ENCODE data around the gene PPA2.

Gene PPA2

GRCh38 chr4:105386012-105386411 lies 87.8 kb downstream of the PPA2 start:
- DNase-seq: no peak

- no peak for DNase-seq
Observed at GRCh38 chr4:105374071-105374470, 99.8 kb downstream of the PPA2 start.

DNA sequence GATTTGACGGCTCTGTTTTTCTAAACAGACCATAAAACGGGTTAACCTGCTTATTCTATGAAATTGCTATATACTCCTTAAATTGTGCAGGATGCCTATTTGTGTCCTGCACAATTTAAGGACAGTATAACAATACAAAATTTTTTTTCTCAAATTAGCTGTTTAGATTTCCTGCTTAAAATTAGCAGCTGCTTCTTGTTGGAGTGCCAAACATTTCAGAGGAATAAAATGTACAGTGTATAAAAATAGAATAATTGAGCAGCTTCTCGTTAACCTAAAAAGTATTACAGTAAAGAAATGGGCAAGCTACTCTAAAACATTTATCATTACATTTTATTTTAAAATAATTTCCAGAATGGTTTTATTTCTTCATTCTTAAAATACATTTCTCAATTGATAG lies 100.5 kb downstream of the PPA2 start:
- no peak for DNase-seq

DNA sequence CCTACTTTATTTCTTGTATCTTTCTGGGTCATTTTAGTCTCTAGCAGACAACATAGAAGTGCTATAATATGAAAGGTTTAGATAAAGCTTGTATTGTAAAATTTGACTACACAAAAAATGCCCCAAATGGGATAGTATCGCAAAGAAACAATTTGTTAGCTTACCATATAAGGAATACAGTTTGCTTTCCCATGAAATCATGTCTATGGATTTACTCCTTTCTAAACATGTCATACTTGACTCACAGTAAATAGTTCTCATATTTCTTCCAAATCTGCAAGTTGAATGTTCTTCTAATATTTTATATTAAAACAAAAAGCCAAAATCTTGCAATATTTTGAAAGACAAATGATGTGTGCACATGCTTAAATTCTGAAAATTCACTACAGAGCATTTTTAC lies 103.9 kb downstream of the PPA2 start:
- DNase-seq: peak; percentile 28

DNA sequence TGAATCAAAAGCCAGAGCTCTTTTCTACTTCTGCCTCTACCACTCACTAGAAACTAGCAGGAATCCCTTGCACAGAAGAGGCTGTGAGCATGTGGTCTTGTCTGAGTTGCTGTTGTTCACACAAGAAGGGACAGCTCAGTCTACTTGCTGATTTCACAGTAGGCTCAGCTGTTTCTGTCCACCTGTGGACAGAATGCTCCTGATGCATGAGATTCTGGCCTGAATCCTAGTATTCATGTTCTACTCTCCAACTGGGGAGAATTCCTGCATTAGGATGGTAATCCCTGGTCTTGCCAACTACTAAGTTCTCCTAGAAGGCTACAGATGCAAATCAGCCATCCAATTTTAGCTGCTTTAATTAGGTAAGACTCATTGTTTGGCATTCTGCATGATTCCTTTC lies 112.8 kb downstream of the PPA2 start:
- no peak for DNase-seq

DNA sequence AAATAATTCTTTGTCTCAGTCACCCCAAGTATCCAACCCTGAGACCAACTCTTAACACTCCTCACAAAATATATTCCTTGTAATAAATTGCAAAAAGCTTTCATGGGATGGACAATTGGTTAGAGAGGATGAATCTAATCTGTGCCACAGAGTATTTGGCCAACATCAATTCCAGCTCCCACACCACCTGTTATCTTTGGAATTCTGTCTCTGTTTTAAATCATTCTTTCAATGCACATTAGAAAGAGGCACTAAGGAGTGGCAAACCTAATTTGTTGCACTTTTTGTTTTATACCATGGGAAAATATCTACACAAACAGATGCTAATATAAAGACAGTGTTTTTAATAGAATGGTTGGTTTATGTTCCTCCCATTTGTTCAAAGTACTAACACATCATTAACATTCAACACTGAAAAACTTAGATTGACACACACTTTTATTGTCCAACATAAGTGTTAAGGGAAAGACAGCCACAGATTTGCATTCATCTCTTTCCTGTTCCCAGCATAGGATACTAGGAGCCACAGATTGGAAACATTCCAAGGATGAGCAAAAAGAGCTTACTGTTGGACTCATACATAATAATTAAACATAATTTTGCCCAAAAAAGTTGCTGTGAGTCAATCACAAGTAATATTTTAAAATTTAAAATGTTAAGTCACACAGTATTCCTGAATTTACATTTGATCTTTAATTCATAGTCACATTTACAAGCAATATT lies 116.4 kb downstream of the PPA2 start:
- peak; percentile 5 for DNase-seq

- DNase-seq: no peak
Observed at GRCh38 chr4:105356194-105356593, 117.7 kb downstream of the PPA2 start.

- peak; percentile 18 for DNase-seq
Observed at GRCh38 chr4:105352826-105353225, 121.0 kb downstream of the PPA2 start.

GRCh38 chr4:105351861-105352260 lies 122.0 kb downstream of the PPA2 start:
- no peak for DNase-seq

- DNase-seq: peak; percentile 89
Observed at GRCh38 chr4:105350859-105351490, 122.9 kb downstream of the PPA2 start.

DNA sequence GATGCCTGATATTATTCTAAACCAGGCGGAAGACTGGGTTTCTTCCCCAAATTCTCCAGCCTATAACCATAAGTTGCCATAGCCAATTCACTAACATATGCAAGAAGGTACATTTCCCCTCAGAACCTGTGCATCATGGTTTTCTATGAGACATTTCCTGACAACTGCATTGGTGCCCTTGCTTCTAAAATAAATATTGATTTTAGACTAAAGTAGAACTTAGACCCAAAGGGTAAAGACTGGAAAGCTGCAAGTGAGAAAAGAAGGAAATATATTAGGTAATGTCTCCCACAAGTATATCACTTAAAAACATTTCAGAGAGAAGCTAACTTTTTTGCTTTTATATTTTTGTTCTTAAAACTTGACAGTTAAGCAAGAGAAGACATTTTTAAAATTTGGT lies 125.1 kb downstream of the PPA2 start:
- no peak for DNase-seq

- DNase-seq: no peak
Observed at GRCh38 chr4:105346869-105347268, 127.0 kb downstream of the PPA2 start.

DNA sequence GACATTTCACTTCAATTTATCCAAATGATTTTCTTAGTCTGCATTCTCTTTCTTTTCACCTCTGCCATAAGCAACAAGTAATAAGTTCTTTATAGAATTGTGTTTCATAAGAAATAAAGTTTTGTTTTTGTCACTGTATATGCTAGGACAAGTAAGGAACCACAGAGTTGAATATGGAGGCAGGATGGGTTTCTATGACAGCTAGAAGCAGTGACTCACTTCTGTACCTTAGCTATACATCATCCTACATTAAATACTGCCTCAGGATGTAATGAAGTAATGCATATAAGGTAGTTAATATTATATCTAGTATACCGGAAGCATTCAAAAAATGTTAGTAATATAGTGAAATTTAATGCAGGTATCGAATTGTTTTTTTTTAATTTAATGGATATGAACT lies 128.0 kb downstream of the PPA2 start:
- no peak for DNase-seq

DNA sequence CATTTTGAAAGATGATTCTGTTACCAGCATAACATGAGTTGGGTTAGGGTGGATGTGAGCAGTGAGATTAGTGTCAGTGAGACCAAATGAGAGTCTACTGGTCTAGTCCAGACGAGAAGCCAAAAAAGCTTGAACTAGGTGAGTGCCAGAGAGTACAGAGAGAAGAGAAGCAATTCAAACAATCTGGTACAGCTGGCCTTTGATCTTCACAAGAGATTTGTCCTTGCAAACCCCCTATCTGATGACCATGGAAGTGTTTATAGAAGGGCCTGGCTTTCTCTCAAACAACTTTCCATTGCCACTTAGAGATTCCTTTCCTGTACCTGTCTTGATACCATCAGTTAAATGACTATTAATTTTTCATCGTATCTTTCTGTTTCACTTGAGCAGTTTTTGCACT lies 128.5 kb downstream of the PPA2 start:
- DNase-seq: no peak

DNA sequence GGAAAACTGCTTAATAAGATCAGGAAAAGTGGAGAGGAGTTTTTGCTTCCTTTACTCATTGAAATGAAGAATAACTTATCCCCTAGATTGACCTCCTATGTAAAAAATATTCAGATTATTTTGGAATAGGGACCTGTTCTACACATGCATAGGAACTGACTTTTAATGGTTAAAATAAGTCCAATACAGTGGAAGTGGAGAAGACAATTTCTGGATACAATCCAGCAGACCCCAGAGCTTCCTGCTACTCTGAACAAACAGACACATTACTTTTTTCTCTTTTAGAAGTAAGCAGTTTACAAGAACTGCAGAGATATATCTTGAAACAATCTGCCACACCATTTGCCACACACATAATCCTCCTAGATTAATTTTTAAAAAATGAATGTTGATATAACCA lies 129.7 kb downstream of the PPA2 start:
- no peak for DNase-seq

GRCh38 chr4:105343146-105343931 lies 130.5 kb downstream of the PPA2 start:
- DNase-seq: peak; percentile 28

DNA sequence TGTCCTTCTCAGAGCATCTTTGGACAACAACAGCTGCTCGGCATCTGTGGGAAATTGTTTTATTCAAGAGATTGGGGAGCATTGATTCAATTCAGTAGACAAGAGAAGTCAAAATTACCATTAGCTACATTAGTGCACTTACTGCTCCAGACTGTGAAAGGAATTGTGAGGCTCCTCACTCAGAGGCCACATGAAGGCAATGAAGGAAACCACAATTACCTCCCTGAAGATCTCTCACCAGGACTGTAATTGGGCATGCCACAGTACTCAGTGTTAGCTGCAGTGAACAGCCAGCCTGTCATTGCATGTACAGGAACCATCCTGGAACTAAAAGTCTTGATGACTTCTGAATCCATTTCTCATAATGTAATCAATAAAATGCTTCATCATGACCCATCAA lies 144.8 kb downstream of the PPA2 start:
- no peak for DNase-seq

- DNase-seq: peak; percentile 17
Observed at GRCh38 chr4:105327956-105328355, 145.9 kb downstream of the PPA2 start.

DNA sequence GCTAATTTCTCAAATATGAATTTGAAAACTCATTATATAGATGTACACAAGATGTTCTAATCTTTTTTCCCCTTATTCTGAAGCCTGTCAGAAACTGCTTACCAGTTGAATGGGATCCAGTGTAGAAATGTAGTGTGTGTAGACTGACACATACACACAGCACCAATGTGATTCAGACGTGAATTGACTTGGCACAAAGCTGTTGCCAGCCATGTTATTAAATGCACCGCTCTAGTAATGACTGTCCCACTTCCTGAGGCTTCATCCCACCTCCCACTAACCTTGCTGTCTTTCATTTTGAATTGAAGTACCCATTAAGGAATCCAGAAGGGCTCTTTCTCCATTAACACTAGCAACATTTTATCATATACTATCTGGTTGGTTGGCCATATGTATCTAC lies 146.6 kb downstream of the PPA2 start:
- DNase-seq: no peak
